RWPE2 (cell line): ENCODE results near the gene TPRN.

ENCODE experiments used
- ATAC-seq: fragments of 200-7000 bp; cut with Tn5 transposase; 3 replicates; pipeline ENCODE4 v1.9.1; 2021; ENCODE audit warnings: low read depth
- DNase-seq: peaks from one replicate; pipeline ENCODE4 v3.0.0-alpha.2; 2020; ENCODE audit warnings: low spot score
- H3K27ac ChIP-seq: fragments of 450-650 bp; 2 replicates; pipeline ENCODE4 v1.5.1; 2017; ENCODE audit warnings: mild to moderate bottlenecking; ENCODE audit not compliant: poor library complexity, severe bottlenecking
- H3K27me3 ChIP-seq: fragments of 250-450 bp; sonication (Bioruptor Pico); 2 replicates; pipeline ENCODE4 v1.5.1; 2021; ENCODE audit warnings: mild to moderate bottlenecking, moderate library complexity; ENCODE audit not compliant: insufficient read depth, poor library complexity, severe bottlenecking
- H3K36me3 ChIP-seq: fragments of 250-450 bp; sonication (Bioruptor Pico); 2 replicates; pipeline ENCODE4 v1.5.1; 2020; ENCODE audit warnings: low read depth, mild to moderate bottlenecking, moderate library complexity
- H3K4me1 ChIP-seq: fragments of 250-450 bp; sonication (Bioruptor Pico); 2 replicates; pipeline ENCODE4 v1.5.1; 2021; ENCODE audit warnings: mild to moderate bottlenecking, moderate library complexity; ENCODE audit not compliant: insufficient read depth, poor library complexity, severe bottlenecking
- H3K4me3 ChIP-seq: fragments of 250-450 bp; sonication (Bioruptor Pico); 2 replicates; pipeline ENCODE4 v1.5.1; 2021; ENCODE audit warnings: mild to moderate bottlenecking, moderate library complexity; ENCODE audit not compliant: severe bottlenecking
- H3K9me3 ChIP-seq: fragments of 250-450 bp; sonication (Bioruptor Pico); 2 replicates; pipeline ENCODE4 v1.5.1; 2021; ENCODE audit warnings: mild to moderate bottlenecking, moderate library complexity; ENCODE audit not compliant: severe bottlenecking
- CTCF ChIP-seq: fragments of 450-650 bp; IDR thresholded peaks from one replicate; pipeline ENCODE4 v1.5.1; 2017; ENCODE audit warnings: mild to moderate bottlenecking, moderate library complexity; ENCODE audit not compliant: poor library complexity, severe bottlenecking

TPRN gene

DNA sequence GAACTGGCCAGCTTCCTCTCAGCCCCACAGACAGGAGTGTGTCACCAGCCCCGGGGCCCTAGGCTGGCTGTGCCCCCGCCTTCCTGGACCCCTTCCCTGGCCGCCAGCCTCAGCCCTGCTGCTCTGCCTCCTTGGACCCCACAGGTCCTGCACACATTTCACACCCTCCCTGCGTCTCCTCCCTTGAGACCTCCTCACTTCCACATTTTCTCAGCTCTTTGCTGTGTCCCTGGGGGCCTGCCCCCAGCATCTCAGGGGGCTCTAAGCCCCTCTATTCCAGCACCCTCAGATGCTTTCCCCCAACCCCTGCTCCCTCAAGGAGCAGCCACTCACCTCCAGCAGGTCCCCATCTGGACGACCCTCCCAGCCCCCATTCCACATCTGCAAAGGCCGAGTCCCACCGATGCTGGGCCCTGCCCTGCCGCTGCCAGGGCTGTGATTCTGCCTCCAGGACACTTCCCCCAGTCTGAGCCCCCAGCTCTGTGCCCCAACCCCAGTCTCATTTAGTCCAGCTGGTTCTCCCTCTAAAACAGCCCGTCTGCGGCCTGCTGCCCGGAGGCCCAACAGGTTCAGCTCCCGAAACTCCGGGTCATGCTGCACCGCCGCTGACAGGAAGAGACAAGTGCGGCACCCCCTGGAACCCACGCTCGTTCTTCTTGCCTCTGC lies 34.4 kb upstream of the TPRN start:
- no peak for DNase-seq
- TF ChIP-seq CTCF: no peak
- Histone ChIP-seq H3K27me3 (peaks cover 4% of the 10 kb centered on the region), H3K36me3 (no peaks in the 10 kb centered on the region), H3K4me1 (no peaks in the 10 kb centered on the region), H3K27ac (no peak overlapping the region), H3K9me3 (no peaks in the 10 kb centered on the region), H3K4me3 (no peak overlapping the region)
- no peak for ATAC-seq

DNA sequence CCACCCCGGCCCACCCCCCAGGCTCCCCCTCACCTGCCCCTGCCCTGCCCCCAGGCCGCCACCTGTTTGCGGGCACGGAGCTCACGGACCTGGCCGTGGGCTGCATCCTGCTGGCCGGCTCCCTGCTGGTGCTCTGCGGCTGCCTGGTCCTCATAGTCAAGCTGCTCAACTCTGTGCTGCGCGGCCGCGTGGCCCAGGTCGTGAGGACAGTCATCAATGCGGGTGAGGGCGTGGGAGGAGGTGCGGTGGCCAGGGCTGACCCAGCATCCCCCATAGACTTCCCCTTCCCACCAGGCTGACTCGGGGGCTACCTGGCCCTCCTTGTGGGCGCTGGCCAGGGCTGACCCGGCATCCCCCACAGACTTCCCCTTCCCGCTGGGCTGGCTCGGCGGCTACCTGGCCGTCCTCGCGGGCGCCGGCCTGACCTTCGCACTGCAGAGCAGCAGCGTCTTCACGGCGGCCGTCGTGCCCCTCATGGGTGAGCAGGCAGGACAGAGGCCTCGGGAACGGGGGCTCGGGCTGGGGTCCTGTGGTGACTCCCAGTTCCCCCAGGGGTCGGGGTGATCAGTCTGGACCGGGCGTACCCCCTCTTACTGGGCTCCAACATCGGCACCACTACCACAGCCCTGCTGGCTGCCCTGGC lies 33.6 kb upstream of the TPRN start:
- no peaks in the 10 kb centered on the region for H3K4me1 ChIP-seq
- H3K27me3 ChIP-seq: peaks cover 4% of the 10 kb centered on the region
- no peak overlapping the region for H3K4me3 ChIP-seq
- ATAC-seq: no peak
- no peaks in the 10 kb centered on the region for H3K9me3 ChIP-seq
- TF ChIP-seq CTCF: no peak
- no peak for DNase-seq
- H3K27ac ChIP-seq: no peak overlapping the region
- H3K36me3 ChIP-seq: no peaks in the 10 kb centered on the region

GRCh38 chr9:137233143-137233980 lies 32.8 kb upstream of the TPRN start:
- Histone ChIP-seq H3K4me1 (no peaks in the 10 kb centered on the region), H3K36me3 (no peaks in the 10 kb centered on the region), H3K4me3 (no peak overlapping the region), H3K27ac (no peak overlapping the region), H3K27me3 (peaks cover 4% of the 10 kb centered on the region), H3K9me3 (no peaks in the 10 kb centered on the region)
- ATAC-seq (no peak), DNase-seq (no peak)
- no peak for TF ChIP-seq CTCF

- Histone ChIP-seq H3K9me3 (no peaks in the 10 kb centered on the region), H3K27me3 (peaks cover 4% of the 10 kb centered on the region), H3K36me3 (no peaks in the 10 kb centered on the region), H3K4me3 (no peak overlapping the region), H3K4me1 (peaks cover 2% of the 10 kb centered on the region), H3K27ac (no peak overlapping the region)
- DNase-seq (no peak), ATAC-seq (no peak)
- TF ChIP-seq CTCF: no peak
Observed at GRCh38 chr9:137232510-137232909, 32.0 kb upstream of the TPRN start.
